ENCODE measurements around the gene LRRN2. TPM values are rescaled to one million over a fixed set of nuclear protein-coding genes. Genes with fewer than 3 reads are reported as not detected.

Gene LRRN2
- polyA plus RNA-seq, 1 donor from 2014 or later: 3.3 TPM

GRCh38 chr1:204647805-204648153 is 37.8 kb downstream of the LRRN2 start:
- Histone ChIP-seq H3K27ac (ENCODE audit: low read length) (peak overlapping the region; percentile 30), H2AFZ (ENCODE audit: low read depth, low read length) (no peak overlapping the region), H3K36me3 (ENCODE audit: insufficient read depth, low read length) (no peaks in the 10 kb centered on the region), H3K9ac (ENCODE audit: low read length) (no peak overlapping the region), H3K27me3 (ENCODE audit: insufficient read depth, low read depth, low read length) (no peaks in the 10 kb centered on the region), H3K4me2 (ENCODE audit: low read length) (no peak overlapping the region), H3K4me3 (ENCODE audit: low read length) (no peak overlapping the region), H3K9me3 (ENCODE audit: low read length) (no peaks in the 10 kb centered on the region), H3K79me2 (replicated peaks; ENCODE audit: insufficient read depth, low read length) (no peaks in the 10 kb centered on the region), H3K9me2 (ENCODE audit: insufficient read depth, low read length) (no peaks in the 10 kb centered on the region), H3F3A (ENCODE audit: insufficient read depth, low read length, poor library complexity, severe bottlenecking) (no peaks in the 10 kb centered on the region), H4K20me1 (ENCODE audit: insufficient read depth) (no peaks in the 10 kb centered on the region)
- TF ChIP-seq POLR2AphosphoS5 (IDR thresholded peaks at IDR 0.05) (no peak), EP300 (conservative IDR thresholded peaks at IDR 0.05; ENCODE audit: poor library complexity, severe bottlenecking) (no peak), CTCF (IDR thresholded peaks at IDR 0.05; ENCODE audit: poor library complexity, severe bottlenecking) (no peak)

GRCh38 chr1:204647114-204647804 is 38.3 kb downstream of the LRRN2 start:
- Histone ChIP-seq H3K9me3 (ENCODE audit: low read length) (no peaks in the 10 kb centered on the region), H3K4me3 (ENCODE audit: low read length) (no peak overlapping the region), H3K9ac (ENCODE audit: low read length) (no peak overlapping the region), H3K9me2 (ENCODE audit: insufficient read depth, low read length) (no peaks in the 10 kb centered on the region), H3K79me2 (replicated peaks; ENCODE audit: insufficient read depth, low read length) (no peaks in the 10 kb centered on the region), H3K4me2 (ENCODE audit: low read length) (no peak overlapping the region), H3K27ac (ENCODE audit: low read length) (peak overlapping the region; percentile 30), H3K36me3 (ENCODE audit: insufficient read depth, low read length) (no peaks in the 10 kb centered on the region), H3K27me3 (ENCODE audit: insufficient read depth, low read depth, low read length) (no peaks in the 10 kb centered on the region), H4K20me1 (ENCODE audit: insufficient read depth) (no peaks in the 10 kb centered on the region), H2AFZ (ENCODE audit: low read depth, low read length) (no peak overlapping the region), H3F3A (ENCODE audit: insufficient read depth, low read length, poor library complexity, severe bottlenecking) (no peaks in the 10 kb centered on the region)
- TF ChIP-seq TAF1 (IDR thresholded peaks at IDR 0.05; ENCODE audit: low read depth) (no peak), POLR2AphosphoS5 (IDR thresholded peaks at IDR 0.05) (peak; percentile 72), EZH2 (IDR thresholded peaks at IDR 0.05; ENCODE audit: borderline replicate concordance, insufficient read depth, low read length, poor library complexity, severe bottlenecking) (no peak), CTCF (IDR thresholded peaks at IDR 0.05; ENCODE audit: poor library complexity, severe bottlenecking) (no peak), EP300 (conservative IDR thresholded peaks at IDR 0.05; ENCODE audit: poor library complexity, severe bottlenecking) (peak; percentile 97), RAD21 (conservative IDR thresholded peaks at IDR 0.05) (no peak), REST (IDR thresholded peaks at IDR 0.05; ENCODE audit: borderline replicate concordance) (peak; percentile 48), SMC3 (conservative IDR thresholded peaks at IDR 0.05; ENCODE audit: poor library complexity) (peak; percentile 33)
